ENCODE data around the gene NDUFB7.

GRCh38 chr19:14553939-14554243 is 18.0 kb downstream of the NDUFB7 start:
- TF ChIP-seq CREB1 (CRISPR knock-in tag; IDR thresholded peaks at IDR 0.05; ENCODE audit: low read depth) (no peak), CTCF (conservative IDR thresholded peaks at IDR 0.05; ENCODE audit: low read depth in 2 of 2) (no peak), EZH2phosphoT487 (IDR thresholded peaks at IDR 0.05; ENCODE audit: unreplicated experiment) (no peak), EZH2 (IDR thresholded peaks at IDR 0.05; ENCODE audit: low read depth, unreplicated experiment) (no peak), ZNF462 (CRISPR knock-in tag; IDR thresholded peaks at IDR 0.05) (no peak), POLR2AphosphoS5 (IDR thresholded peaks at IDR 0.05; ENCODE audit: low read depth) (no peak)

All from GM23338 (cell line).